PC-9 (cell line): ENCODE data around the gene CYLD. TPM values are rescaled to one million over a fixed set of nuclear protein-coding genes. Genes with fewer than 3 reads are reported as not detected.

Source experiments
- BruUV-seq: library from RNA; stranded (reverse); fragments of 400-500 nt; replicated peaks from 2 replicates; lab custom pipeline; 2021; lab: Mats Ljungman, UMichigan
- CTCF ChIA-PET: fragments of 300-600 bp; sonication (Branson Sonifier 250); formaldehyde crosslinking; loops from one replicate; lab custom pipeline; 2022; ENCODE audit warnings: antibody characterized with exemption; lab: Charles Lee
- POLR2A ChIA-PET: fragments of 300-600 bp; sonication (Branson Sonifier 250); formaldehyde crosslinking; loops from one replicate; lab custom pipeline; 2022; ENCODE audit warnings: antibody characterized with exemption; ENCODE audit not compliant: unreplicated experiment; lab: Charles Lee
- DNase-seq, 2 experiments: peaks; one replicate each; pipeline versions ENCODE4 v3.0.0 to v3.0.0-alpha.2; 2015 to 2022; ENCODE audit warnings: mixed read lengths in 1 of 2
- H2AFZ ChIP-seq: fragments of 200-600 bp; sonication (generic); 2 replicates; pipeline ENCODE4 v1.8.1; 2017; ENCODE audit warnings: antibody characterized with exemption
- H3F3A ChIP-seq: fragments of 200-600 bp; sonication (generic); 2 replicates; pipeline ENCODE4 v1.8.1; 2017; ENCODE audit warnings: antibody characterized with exemption, mild to moderate bottlenecking, low read depth; ENCODE audit not compliant: insufficient read depth
- H3K27ac ChIP-seq: fragments of 200-600 bp; sonication (generic); 2 replicates; pipeline ENCODE4 v1.6.1; 2016; ENCODE audit warnings: mixed run types
- H3K27me3 ChIP-seq: fragments of 200-600 bp; sonication (generic); 2 replicates; pipeline ENCODE4 v1.6.1; 2016; ENCODE audit warnings: low read depth, mixed run types; ENCODE audit not compliant: insufficient read depth
- H3K36me3 ChIP-seq: fragments of 200-600 bp; sonication (generic); 2 replicates; pipeline ENCODE4 v1.6.1; 2016; ENCODE audit warnings: low read depth, mixed run types
- H3K4me1 ChIP-seq: fragments of 200-600 bp; sonication (generic); replicated peaks from 2 replicates; pipeline ENCODE4 v1.6.1; 2016; ENCODE audit warnings: mixed run types; ENCODE audit not compliant: insufficient read depth
- H3K4me2 ChIP-seq: fragments of 200-600 bp; sonication (generic); 2 replicates; pipeline ENCODE4 v1.6.1; 2017; ENCODE audit warnings: mixed run types
- H3K4me3 ChIP-seq: fragments of 200-600 bp; sonication (generic); 2 replicates; pipeline ENCODE4 v1.6.1; 2016; ENCODE audit warnings: mixed run types
- H3K79me2 ChIP-seq: fragments of 200-600 bp; sonication (generic); 2 replicates; pipeline ENCODE4 v1.6.1; 2017; ENCODE audit warnings: low read depth, mixed run types
- H3K9me2 ChIP-seq: fragments of 200-600 bp; sonication (generic); 2 replicates; pipeline ENCODE4 v1.8.1; 2017; ENCODE audit warnings: mild to moderate bottlenecking; ENCODE audit not compliant: insufficient read depth
- H3K9me3 ChIP-seq: fragments of 200-600 bp; sonication (generic); 2 replicates; pipeline ENCODE4 v1.8.1; 2016; ENCODE audit warnings: low read depth; ENCODE audit not compliant: insufficient read depth
- H4K20me1 ChIP-seq: fragments of 200-600 bp; sonication (generic); 2 replicates; pipeline ENCODE4 v1.8.1; 2017; ENCODE audit not compliant: insufficient read depth
- CTCF ChIP-seq: fragments of 200-600 bp; sonication (generic); conservative IDR thresholded peaks from 2 replicates; pipeline ENCODE4 v1.6.1; 2017; ENCODE audit warnings: mixed run types, antibody characterized with exemption, mild to moderate bottlenecking, moderate library complexity
- EZH2 ChIP-seq: fragments of 200-600 bp; sonication (generic); IDR thresholded peaks from 2 replicates; pipeline ENCODE4 v1.8.0; 2017; ENCODE audit warnings: antibody characterized with exemption, low read depth
- intact Hi-C: fragments of 100-400 bp; cut with micrococcal nuclease; formaldehyde crosslinking; loops from one replicate; pipeline ENCODE4 v1.10.0; 2022; ENCODE audit not compliant: unreplicated experiment
- total RNA-seq: library from RNA; stranded (reverse); gene quantifications from 2 replicates; pipeline ENCODE4 v1.2.3, GENCODE V29; 2021

The CYLD gene
- total RNA-seq, 1 experiment from 2014 or later: 19.0 TPM

GRCh38 chr16:50842589-50842988 is 100.7 kb downstream of the CYLD start:
- Histone ChIP-seq H3F3A (no peaks in the 10 kb centered on the region), H3K79me2 (no peaks in the 10 kb centered on the region), H4K20me1 (no peaks in the 10 kb centered on the region), H3K4me1 (no peaks in the 10 kb centered on the region), H3K27ac (no peak overlapping the region), H3K36me3 (no peaks in the 10 kb centered on the region), H3K4me3 (no peak overlapping the region), H3K9me2 (no peaks in the 10 kb centered on the region), H3K4me2 (no peak overlapping the region), H3K27me3 (peaks cover 36% of the 10 kb centered on the region), H2AFZ (no peak overlapping the region), H3K9me3 (no peaks in the 10 kb centered on the region)
- no peak for TF ChIP-seq CTCF
- no peak for TF ChIP-seq EZH2
- intact Hi-C loops: no loop called here
- DNase-seq: no peak
- ChIA-PET POLR2A (no interaction called here), CTCF (no interaction called here)
- no TSS peak for BruUV-seq

DNA sequence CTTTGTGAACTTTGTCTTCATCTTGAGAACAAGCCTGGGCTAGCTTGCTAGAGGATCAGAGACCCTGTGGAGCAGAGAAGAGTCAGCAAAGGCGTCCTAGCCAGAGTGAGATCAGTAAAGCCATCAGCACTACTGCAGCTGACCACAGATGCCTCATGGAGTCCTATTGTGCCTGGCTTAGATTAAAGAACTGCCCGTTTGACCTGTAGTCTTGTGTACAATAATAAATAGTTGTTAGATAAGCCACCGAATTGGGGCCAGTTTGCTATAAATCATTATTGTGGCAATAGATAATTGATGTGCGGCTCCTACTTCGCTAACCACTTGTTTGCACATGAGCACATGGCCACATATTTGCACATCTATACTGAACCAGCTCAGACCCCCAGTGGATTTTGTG is 103.0 kb downstream of the CYLD start:
- no peak overlapping the region for H3K4me3 ChIP-seq
- H2AFZ ChIP-seq: no peak overlapping the region
- no peaks in the 10 kb centered on the region for H3K9me3 ChIP-seq
- ChIA-PET CTCF (no interaction called here), POLR2A (no interaction called here)
- TF ChIP-seq EZH2 (no peak), CTCF (no peak)
- H3K27ac ChIP-seq: no peak overlapping the region
- no peaks in the 10 kb centered on the region for H3F3A ChIP-seq
- intact Hi-C loops: no loop called here
- H3K36me3 ChIP-seq: no peaks in the 10 kb centered on the region
- no peak overlapping the region for H3K4me2 ChIP-seq
- H3K27me3 ChIP-seq: peaks cover 44% of the 10 kb centered on the region
- no peaks in the 10 kb centered on the region for H3K9me2 ChIP-seq
- no TSS peak for BruUV-seq
- H4K20me1 ChIP-seq: no peaks in the 10 kb centered on the region
- H3K79me2 ChIP-seq: no peaks in the 10 kb centered on the region
- DNase-seq: no peak
- no peaks in the 10 kb centered on the region for H3K4me1 ChIP-seq

- DNase-seq: no peak
- no peak for TF ChIP-seq EZH2
- no peak for TF ChIP-seq CTCF
- H3K4me2 ChIP-seq: no peak overlapping the region
- no peaks in the 10 kb centered on the region for H3K9me3 ChIP-seq
- H2AFZ ChIP-seq: no peak overlapping the region
- H3K27ac ChIP-seq: no peak overlapping the region
- intact Hi-C loops: no loop called here
- no peaks in the 10 kb centered on the region for H3F3A ChIP-seq
- ChIA-PET CTCF (no interaction called here), POLR2A (no interaction called here)
- no peaks in the 10 kb centered on the region for H4K20me1 ChIP-seq
- no peaks in the 10 kb centered on the region for H3K79me2 ChIP-seq
- BruUV-seq: no TSS peak
- no peak overlapping the region for H3K4me3 ChIP-seq
- H3K27me3 ChIP-seq: peaks cover 44% of the 10 kb centered on the region
- H3K36me3 ChIP-seq: no peaks in the 10 kb centered on the region
- no peaks in the 10 kb centered on the region for H3K4me1 ChIP-seq
- H3K9me2 ChIP-seq: no peaks in the 10 kb centered on the region
Measured at GRCh38 chr16:50845296-50845695, 103.4 kb downstream of the CYLD start.
